GM19035 (cell line): ENCODE measurements around the gene TIGD1.

Source experiments
- ATAC-seq: cut with Tn5 transposase; IDR thresholded peaks from one replicate; pipeline ENCODE4 v1.9.1; 2021; ENCODE audit not compliant: unreplicated experiment

TIGD1 gene

GRCh38 chr2:232524771-232525170, 25.6 kb downstream of the TIGD1 start:
- no peak for ATAC-seq

GRCh38 chr2:232523682-232524597, 26.4 kb downstream of the TIGD1 start:
- no peak for ATAC-seq

DNA sequence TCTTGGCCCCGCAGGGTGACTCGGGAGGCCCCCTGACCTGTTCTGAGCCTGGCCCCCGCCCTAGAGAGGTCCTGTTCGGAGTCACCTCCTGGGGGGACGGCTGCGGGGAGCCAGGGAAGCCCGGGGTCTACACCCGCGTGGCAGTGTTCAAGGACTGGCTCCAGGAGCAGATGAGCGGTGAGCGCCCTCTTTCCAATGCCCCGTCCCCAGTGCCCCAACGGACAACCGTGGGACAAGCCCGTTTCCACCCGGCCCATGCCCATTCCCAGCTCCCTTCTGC, 27.0 kb downstream of the TIGD1 start:
- ATAC-seq, result no peak

DNA sequence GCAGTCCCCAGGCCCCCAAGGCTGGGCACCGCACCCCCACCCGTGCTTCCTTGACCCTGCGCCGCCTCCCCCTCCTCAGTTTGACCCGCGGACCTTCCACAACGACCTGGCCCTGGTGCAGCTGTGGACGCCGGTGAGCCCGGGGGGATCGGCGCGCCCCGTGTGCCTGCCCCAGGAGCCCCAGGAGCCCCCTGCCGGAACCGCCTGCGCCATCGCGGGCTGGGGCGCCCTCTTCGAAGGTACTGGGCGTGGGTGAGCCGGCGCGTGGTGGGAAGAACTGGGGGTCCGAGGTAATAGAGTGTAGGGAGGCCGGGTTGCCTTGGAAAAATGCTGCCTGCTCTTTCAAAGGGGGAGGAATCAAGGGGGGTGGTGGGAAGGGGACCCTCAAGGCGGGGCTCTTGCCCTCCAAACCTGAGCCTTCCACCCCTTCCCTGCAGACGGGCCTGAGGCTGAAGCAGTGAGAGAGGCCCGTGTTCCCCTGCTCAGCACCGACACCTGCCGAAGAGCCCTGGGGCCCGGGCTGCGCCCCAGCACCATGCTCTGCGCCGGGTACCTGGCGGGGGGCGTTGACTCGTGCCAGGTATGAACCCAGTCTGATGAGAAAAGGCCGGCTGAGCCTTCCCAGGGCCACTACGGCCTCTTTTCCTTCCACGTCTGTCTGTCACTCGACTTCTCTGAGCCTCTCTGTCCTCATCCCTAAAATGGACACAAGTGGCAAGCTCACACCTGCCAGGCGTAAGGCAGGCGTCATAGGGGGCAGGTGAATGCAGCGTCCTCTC, 27.5 kb downstream of the TIGD1 start:
- no peak for ATAC-seq

DNA sequence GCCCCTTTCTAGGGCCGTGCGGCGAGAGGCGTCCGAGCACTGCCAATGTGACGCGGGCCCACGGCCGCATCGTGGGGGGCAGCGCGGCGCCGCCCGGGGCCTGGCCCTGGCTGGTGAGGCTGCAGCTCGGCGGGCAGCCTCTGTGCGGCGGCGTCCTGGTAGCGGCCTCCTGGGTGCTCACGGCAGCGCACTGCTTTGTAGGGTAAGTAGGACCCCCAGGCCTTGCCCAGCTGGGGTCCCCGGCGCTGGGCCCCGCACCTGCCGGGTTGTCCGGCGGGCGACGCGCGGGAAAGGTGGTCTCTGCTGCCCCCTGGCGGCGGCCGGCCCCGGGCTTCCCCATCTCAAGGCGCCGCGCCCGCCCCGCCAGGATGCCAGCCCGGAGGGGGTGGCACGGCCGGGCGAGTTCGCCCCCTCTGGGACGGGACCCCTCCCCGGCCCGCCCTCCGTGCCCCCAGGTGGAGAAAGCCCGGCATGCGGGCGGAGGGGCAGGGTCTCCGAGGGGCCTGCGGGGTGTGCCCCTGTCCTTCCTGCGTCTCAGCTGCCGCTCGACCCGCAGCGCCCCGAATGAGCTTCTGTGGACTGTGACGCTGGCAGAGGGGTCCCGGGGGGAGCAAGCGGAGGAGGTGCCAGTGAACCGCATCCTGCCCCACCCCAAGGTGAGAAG, 28.3 kb downstream of the TIGD1 start:
- ATAC-seq, result no peak

DNA sequence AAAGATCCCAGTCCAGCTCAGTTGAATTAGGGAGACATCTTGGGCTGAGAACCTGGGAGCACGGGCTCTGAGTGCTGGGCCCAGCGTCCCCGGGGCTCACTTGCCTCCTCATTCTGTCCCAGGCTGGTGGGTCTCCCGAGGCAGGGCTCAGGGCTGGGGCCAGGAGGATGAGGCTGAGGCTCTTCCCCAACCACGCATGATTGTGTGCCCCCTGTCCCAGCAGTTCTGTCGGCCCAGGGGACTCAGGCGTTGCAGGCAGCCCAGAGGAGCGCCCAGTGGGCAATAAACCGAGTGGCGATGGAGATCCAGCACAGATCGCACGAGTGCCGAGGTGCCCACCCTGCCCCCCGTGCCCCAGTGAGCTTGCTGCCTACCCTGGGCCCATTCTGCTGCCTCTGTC, 29.3 kb downstream of the TIGD1 start:
- no peak for ATAC-seq

- no peak for ATAC-seq
These were observed 29.9 kb downstream of the TIGD1 start for GRCh38 chr2:232520489-232520888.

GRCh38 chr2:232519581-232520438, 30.5 kb downstream of the TIGD1 start, which contains the start of gene PRSS56:
TSS of gene PRSS56 (plus strand) at chr2:232520388. CDS start at chr2:232520599, 211 bp downstream.
- ATAC-seq, result no peak

DNA sequence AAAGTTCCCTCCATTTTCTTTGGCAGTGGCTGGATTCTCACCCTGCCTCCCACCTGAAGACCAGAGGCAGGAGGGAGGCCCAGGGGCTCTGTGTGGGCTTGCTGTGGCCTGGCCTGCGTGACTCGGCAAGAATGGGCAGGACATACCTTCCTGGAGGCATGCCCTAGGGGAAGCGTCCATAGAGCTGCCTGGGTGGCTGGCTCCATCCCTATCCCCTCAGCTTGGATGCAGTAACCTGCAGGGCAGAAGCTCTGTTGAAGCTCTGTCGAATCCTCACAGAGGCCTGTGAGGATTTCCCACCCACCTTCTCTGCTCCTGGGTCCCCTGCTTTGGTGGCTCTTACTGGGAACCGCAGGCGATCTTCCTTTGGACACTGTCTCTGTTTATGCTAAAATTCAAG, 31.5 kb downstream of the TIGD1 start:
- no peak for ATAC-seq

GRCh38 chr2:232516551-232516950, 33.8 kb downstream of the TIGD1 start:
- no peak for ATAC-seq

DNA sequence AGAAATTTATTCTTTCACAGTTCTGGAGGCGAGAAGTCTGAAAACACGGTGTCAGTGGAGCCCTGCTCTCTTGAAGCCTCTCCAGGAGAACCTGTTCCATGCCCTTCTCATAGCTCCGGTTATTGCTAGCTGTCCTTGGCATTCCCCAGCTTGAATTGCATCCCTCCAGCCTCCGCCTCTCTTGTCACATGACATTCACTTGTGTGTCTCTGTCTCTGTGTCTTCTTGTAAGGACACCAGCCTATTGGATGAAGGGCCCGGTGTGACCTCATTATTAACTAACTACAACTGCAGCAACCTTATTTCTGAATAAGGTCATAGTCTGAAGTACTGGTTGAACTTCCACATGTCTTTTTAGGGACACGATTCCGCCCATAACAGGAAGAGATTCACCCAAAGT, 34.7 kb downstream of the TIGD1 start:
- ATAC-seq, result no peak

DNA sequence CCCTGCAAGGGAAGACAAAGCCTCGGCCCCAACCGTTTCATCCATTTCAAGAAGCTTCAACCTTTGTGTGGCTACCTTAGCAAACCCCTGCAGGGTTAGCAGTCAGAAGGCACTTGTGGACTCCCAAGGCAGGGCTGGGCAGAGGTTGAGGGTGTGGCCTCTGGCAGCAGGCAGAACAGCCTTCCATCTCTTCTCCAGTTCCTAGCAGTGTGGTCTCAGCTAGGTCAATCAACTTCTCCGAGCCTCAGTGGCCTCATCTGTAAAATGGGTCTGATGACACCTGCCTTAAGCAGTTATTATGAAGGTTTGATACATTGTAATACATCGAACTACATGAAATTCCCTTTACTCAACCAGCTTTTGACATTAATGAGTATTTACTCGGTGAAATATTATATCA, 37.0 kb downstream of the TIGD1 start:
- ATAC-seq, result no peak

DNA sequence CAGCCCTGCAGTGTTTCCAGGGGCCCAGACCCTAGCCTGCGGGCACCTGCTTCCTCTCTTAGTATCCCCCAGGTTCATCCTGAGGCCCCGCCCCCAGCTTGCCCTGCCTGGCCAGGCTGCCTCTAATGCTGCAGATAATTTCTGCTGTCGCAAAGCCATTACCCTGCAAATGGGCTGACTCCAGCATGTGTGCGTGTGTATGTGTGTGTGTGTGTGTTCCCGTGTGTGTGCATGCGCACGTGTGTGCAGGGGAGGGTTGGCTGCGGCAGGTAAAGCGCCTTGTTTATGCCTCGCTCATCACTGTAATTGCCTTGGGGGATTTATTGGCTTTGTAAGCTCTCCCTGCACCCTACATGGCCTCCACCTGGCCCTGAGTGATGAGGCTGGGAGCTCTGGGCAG, 37.8 kb downstream of the TIGD1 start:
- no peak for ATAC-seq

DNA sequence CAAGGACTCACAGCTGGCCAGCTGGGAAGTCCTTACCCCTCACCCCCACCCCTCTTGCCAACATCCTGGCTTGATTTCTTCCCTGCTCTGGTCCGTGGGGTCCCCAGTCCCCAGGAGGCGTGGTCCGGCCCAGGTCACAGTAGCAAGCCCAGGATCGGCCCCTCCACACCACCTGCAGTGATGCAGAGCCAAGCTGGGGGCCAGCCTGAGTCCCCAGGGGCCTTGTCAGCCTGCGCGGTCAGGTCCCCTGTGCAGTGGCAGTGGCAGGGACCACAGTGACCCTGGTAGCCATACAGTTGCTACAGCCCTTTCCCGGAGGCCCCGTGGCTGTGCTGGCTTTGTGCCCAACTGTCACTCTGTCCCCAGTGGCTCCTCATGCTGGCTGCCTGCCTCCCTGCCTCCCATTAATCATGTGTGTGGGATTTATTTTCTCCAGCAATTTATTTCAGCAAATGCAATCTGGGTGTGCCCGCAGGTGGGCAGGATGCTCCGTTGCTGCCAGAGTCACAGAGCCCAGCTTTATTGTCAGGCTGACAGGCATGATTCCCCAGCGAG, 38.9 kb downstream of the TIGD1 start:
- ATAC-seq, result no peak

GRCh38 chr2:232508251-232508650, 42.1 kb downstream of the TIGD1 start:
- ATAC-seq, result no peak

DNA sequence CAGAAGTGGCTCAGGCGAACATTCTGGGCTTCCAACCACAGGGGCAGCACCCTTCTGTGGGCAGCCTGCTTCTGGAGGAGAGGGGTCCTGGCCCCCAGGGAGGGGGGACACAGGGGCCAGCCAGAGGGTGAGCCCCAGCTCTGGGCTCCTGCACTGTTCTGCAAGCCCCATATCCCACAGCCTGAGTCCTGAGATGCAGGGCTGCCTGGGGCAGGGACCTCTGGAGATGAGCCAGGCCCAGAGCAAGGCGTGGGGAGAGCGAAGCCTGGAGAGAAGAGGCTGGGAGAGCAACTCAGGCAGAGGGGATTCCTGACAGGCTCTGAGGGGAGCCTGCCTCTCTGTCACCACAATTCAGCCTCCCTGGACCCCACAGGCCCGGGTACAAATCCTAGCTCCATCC, 43.6 kb downstream of the TIGD1 start:
- no peak for ATAC-seq

- ATAC-seq, result no peak
These were observed 44.5 kb downstream of the TIGD1 start for GRCh38 chr2:232505856-232506255.

DNA sequence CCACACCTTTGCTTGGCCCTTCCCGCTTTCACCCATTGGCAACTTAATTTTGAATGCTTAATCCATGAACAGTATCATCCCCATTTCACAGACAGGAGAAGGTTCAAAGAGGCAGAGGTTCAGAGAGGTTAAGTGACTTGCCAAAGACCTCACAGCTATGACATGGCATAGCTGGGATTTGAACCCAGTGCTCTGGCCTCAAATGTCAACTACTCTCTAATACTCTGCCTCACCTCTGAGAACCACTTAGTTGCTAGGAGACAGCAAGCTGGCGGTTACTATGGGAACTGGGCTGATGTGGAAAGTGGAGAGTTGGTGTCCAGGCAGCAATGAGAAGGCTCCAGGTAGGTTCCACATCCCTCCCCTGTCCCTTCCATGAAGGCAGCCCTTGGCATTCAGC, 45.9 kb downstream of the TIGD1 start:
- no peak for ATAC-seq

DNA sequence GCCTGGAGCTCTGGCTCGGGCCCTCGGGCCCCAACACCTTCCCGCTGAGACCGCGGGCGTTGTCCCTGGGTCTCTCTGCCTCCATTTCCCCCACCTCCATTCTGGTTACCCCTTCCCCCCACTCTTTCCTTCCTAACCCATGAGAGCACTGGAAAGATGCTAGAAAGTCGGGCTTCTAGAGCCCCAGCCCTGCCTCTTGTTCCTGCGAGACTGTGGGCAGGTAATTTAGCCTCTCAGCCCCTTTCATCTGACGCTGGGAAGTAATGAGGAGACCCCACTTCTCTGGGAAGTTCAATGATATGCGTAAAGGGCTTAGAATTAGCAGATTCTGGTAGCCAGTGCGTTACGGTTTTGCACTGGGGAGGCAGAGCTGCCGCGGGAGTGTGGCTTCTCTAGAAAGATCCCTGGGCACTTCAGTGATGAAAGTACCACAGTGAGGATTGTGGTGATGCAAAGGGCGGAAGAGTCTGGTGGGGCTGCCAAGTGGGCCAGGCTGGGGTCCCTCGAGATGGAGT, 46.5 kb downstream of the TIGD1 start:
- no peak for ATAC-seq
